H1 (cell line): ENCODE data around the gene JMJD1C. TPM values are rescaled to one million over a fixed set of nuclear protein-coding genes. Genes with fewer than 3 reads are reported as not detected.

Source experiments
- CTCF ChIA-PET: fragments of 300-600 bp; sonication (Branson Sonifier 250); formaldehyde crosslinking; loops from one replicate; lab custom pipeline; 2021; ENCODE audit not compliant: partially characterized antibody; lab: Charles Lee
- POLR2A ChIA-PET: fragments of 300-600 bp; sonication (Branson Sonifier 250); formaldehyde crosslinking; loops from one replicate; lab custom pipeline; 2021; ENCODE audit warnings: inconsistent platforms; ENCODE audit not compliant: partially characterized antibody; lab: Charles Lee
- DNase-seq, 2 experiments: peaks; one replicate each; pipeline versions ENCODE4 v3.0.0 to v3.0.0-alpha.2; 2010 to 2022; ENCODE audit warnings: low spot score in 2 of 2, low read depth in 1 of 2, mixed read lengths in 1 of 2
- FAIRE-seq: peaks from 2 replicates; lab custom pipeline; 2011; peaks lifted over from hg19 to GRCh38; lab: Jason Lieb, UNC
- H2AFZ ChIP-seq: 2 replicates; pipeline ENCODE4 v1.8.1; 2012; ENCODE audit warnings: low read length, inconsistent platforms
- H2AK5ac ChIP-seq: 2 replicates; pipeline ENCODE4 v1.6.1; 2013; ENCODE audit warnings: low read depth, low read length
- H2BK120ac ChIP-seq: replicated peaks from 2 replicates; pipeline ENCODE3; 2013; ENCODE audit warnings: low read depth, low read length, inconsistent platforms
- H2BK12ac ChIP-seq: 2 replicates; pipeline ENCODE4 v1.6.1; 2013; ENCODE audit warnings: low read depth, low read length
- H2BK15ac ChIP-seq: 2 replicates; pipeline ENCODE4 v1.6.1; 2013; ENCODE audit warnings: low read length
- H2BK20ac ChIP-seq: 2 replicates; pipeline ENCODE4 v1.6.1; 2013; ENCODE audit warnings: low read length
- H2BK5ac ChIP-seq: 2 replicates; pipeline ENCODE4 v1.6.1; 2013; ENCODE audit warnings: low read depth, low read length
- H3K14ac ChIP-seq: 2 replicates; pipeline ENCODE4 v1.6.1; 2013; ENCODE audit warnings: inconsistent platforms; ENCODE audit not compliant: insufficient read length
- H3K18ac ChIP-seq: 2 replicates; pipeline ENCODE4 v1.6.1; 2013; ENCODE audit warnings: low read length; ENCODE audit errors: extremely low read depth
- H3K23ac ChIP-seq: 2 replicates; pipeline ENCODE4 v1.6.1; 2013; ENCODE audit warnings: inconsistent platforms; ENCODE audit not compliant: insufficient read length
- H3K23me2 ChIP-seq: 2 replicates; pipeline ENCODE4 v1.6.1; 2013; ENCODE audit warnings: low read depth, low read length
- H3K27ac ChIP-seq: 2 replicates; pipeline ENCODE4 v1.6.1; 2011; ENCODE audit warnings: low read depth, low read length, inconsistent platforms
- H3K27me3 ChIP-seq, 4 experiments: replicated peaks in 1 of 4; 1 replicate in 1 of 4; 2 replicates in 3 of 4; pipeline versions ENCODE4 v1.6.1 to v1.8.1; 2011 to 2013; ENCODE audit warnings: low read length in 3 of 4, mild to moderate bottlenecking in 3 of 4, inconsistent platforms in 2 of 4, mixed read lengths in 2 of 4, moderate library complexity in 1 of 4; ENCODE audit not compliant: control insufficient read depth in 3 of 4, insufficient read depth in 3 of 4; ENCODE audit errors: extremely low read depth in 1 of 4
- H3K36me3 ChIP-seq, 4 experiments: 2 replicates each; pipeline versions ENCODE4 v1.6.1 to v1.8.1; 2011 to 2013; ENCODE audit warnings: mild to moderate bottlenecking in 4 of 4, low read length in 3 of 4, moderate library complexity in 2 of 4, control low read depth in 1 of 4, inconsistent platforms in 1 of 4; ENCODE audit not compliant: insufficient read depth in 4 of 4, control insufficient read depth in 2 of 4
- H3K4ac ChIP-seq: replicated peaks from 2 replicates; pipeline ENCODE3; 2013; ENCODE audit warnings: low read length, low read depth, mixed read lengths, inconsistent platforms; ENCODE audit not compliant: insufficient read length
- H3K4me1 ChIP-seq, 4 experiments: replicated peaks in 1 of 4; 1 replicate in 1 of 4; 2 replicates in 3 of 4; pipeline versions ENCODE4 v1.6.1 to v1.8.1; 2011 to 2013; ENCODE audit warnings: low read length in 3 of 4, inconsistent platforms in 2 of 4, mixed read lengths in 1 of 4; ENCODE audit not compliant: insufficient read depth in 4 of 4, control insufficient read depth in 3 of 4
- H3K4me2 ChIP-seq, 2 experiments: 2 replicates each; pipeline versions ENCODE4 v1.6.1 to v1.8.1; 2011 to 2013; ENCODE audit warnings: low read depth in 2 of 2, low read length in 2 of 2, control low read depth in 1 of 2, inconsistent platforms in 1 of 2, mild to moderate bottlenecking in 1 of 2; ENCODE audit not compliant: insufficient read depth in 1 of 2
- H3K4me3 ChIP-seq, 4 experiments: fragments of 200-600, 300-600 bp in 1 of 4; sonication (generic), shearing (Covaris generic), sonication (Bioruptor Twin) in 1 of 4; 2 replicates each; pipeline versions ENCODE4 v1.5.1 to v1.8.1; 2011 to 2016; ENCODE audit warnings: low read length in 4 of 4, low read depth in 3 of 4, control low read depth in 2 of 4, inconsistent platforms in 2 of 4, mild to moderate bottlenecking in 2 of 4, mixed read lengths in 1 of 4, moderate library complexity in 1 of 4; ENCODE audit not compliant: insufficient read depth in 2 of 4; ENCODE audit errors: extremely low read depth in 1 of 4
- H3K56ac ChIP-seq: replicated peaks from 2 replicates; pipeline ENCODE3; 2013; ENCODE audit warnings: low read depth, mild to moderate bottlenecking, mixed read lengths, low read length, inconsistent platforms; ENCODE audit not compliant: insufficient read length
- H3K79me1 ChIP-seq: 2 replicates; pipeline ENCODE4 v1.6.1; 2013; ENCODE audit warnings: low read depth, low read length, control low read depth
- H3K79me2 ChIP-seq, 2 experiments: 2 replicates each; pipeline versions ENCODE4 v1.6.1 to v1.8.1; 2012 to 2013; ENCODE audit warnings: low read length in 2 of 2, mild to moderate bottlenecking in 2 of 2, inconsistent platforms in 1 of 2; ENCODE audit not compliant: insufficient read depth in 2 of 2, control insufficient read depth in 1 of 2
- H3K9ac ChIP-seq, 4 experiments: replicated peaks in 1 of 4; 1 replicate in 1 of 4; 2 replicates in 3 of 4; pipeline versions ENCODE4 v1.6.1 to v1.8.1; 2011 to 2013; ENCODE audit warnings: low read depth in 3 of 4, low read length in 3 of 4, control low read depth in 2 of 4, mild to moderate bottlenecking in 2 of 4, moderate library complexity in 2 of 4, inconsistent platforms in 1 of 4; ENCODE audit errors: extremely low read depth in 1 of 4
- H3K9me3 ChIP-seq, 2 experiments: 2 replicates each; pipeline versions ENCODE4 v1.6.1 to v1.8.1; 2012 to 2013; ENCODE audit warnings: mild to moderate bottlenecking in 2 of 2, moderate library complexity in 2 of 2, control low read depth in 1 of 2, inconsistent platforms in 1 of 2, low read depth in 1 of 2, low read length in 1 of 2, mixed read lengths in 1 of 2; ENCODE audit not compliant: insufficient read depth in 2 of 2
- H4K20me1 ChIP-seq, 2 experiments: replicated peaks in 1 of 2; 2 replicates each; pipeline versions ENCODE3 to v1.8.1; 2011 to 2013; ENCODE audit warnings: inconsistent platforms in 2 of 2, low read length in 2 of 2, mild to moderate bottlenecking in 1 of 2; ENCODE audit not compliant: insufficient read depth in 2 of 2, control insufficient read depth in 1 of 2
- H4K5ac ChIP-seq: 2 replicates; pipeline ENCODE4 v1.6.1; 2013; ENCODE audit warnings: low read length, low read depth, mixed read lengths, inconsistent platforms; ENCODE audit not compliant: insufficient read length
- H4K8ac ChIP-seq: 2 replicates; pipeline ENCODE4 v1.8.0; 2013; ENCODE audit warnings: mild to moderate bottlenecking, moderate library complexity, low read length, inconsistent platforms; ENCODE audit not compliant: insufficient read depth; ENCODE audit errors: extremely low read depth
- H4K91ac ChIP-seq: replicated peaks from 2 replicates; pipeline ENCODE3; 2013; ENCODE audit warnings: low read length, mixed read lengths, inconsistent platforms; ENCODE audit not compliant: insufficient read length
- BACH1 ChIP-seq: IDR thresholded peaks from 2 replicates; pipeline ENCODE4 v1.6.1; 2012; ENCODE audit warnings: low read length, improper control_type of control experiment
- CHD1 ChIP-seq: IDR thresholded peaks from 2 replicates; pipeline ENCODE4 v1.6.1; 2012; ENCODE audit warnings: low read depth, low read length, improper control_type of control experiment
- CREB1 ChIP-seq: IDR thresholded peaks from 2 replicates; pipeline ENCODE4 v1.6.1; 2012; ENCODE audit warnings: inconsistent platforms
- HDAC2 ChIP-seq, 2 experiments: fragments of 300-600 bp in 1 of 2; sonication (generic) in 1 of 2; IDR thresholded peaks; 2 replicates each; pipeline ENCODE4 v1.6.1; 2011 to 2012; ENCODE audit warnings: low read depth in 2 of 2, low read length in 2 of 2, mild to moderate bottlenecking in 2 of 2, moderate library complexity in 2 of 2, borderline replicate concordance in 1 of 2, inconsistent platforms in 1 of 2
- RXRA ChIP-seq: IDR thresholded peaks from 2 replicates; pipeline ENCODE4 v1.6.1; 2011; ENCODE audit warnings: low read depth, mild to moderate bottlenecking, low read length, moderate library complexity; ENCODE audit not compliant: insufficient read depth
- SRF ChIP-seq: IDR thresholded peaks from 2 replicates; pipeline ENCODE4 v1.6.1; 2011; ENCODE audit warnings: mild to moderate bottlenecking, low read depth, low read length, moderate library complexity
- SUZ12 ChIP-seq: fragments of 200-600 bp; sonication (generic); IDR thresholded peaks from 2 replicates; pipeline ENCODE4 v1.6.1; 2012; ENCODE audit warnings: mild to moderate bottlenecking, inconsistent platforms, low read length, moderate library complexity, mixed read lengths
- ZNF274 ChIP-seq: IDR thresholded peaks from 2 replicates; pipeline ENCODE4 v1.7.0; 2012; ENCODE audit warnings: low read length, borderline replicate concordance; ENCODE audit errors: extremely low read depth
- WGBS, 2 experiments: shearing (Covaris generic) in 1 of 2; methylation state at CpG; one replicate each; pipeline versions ENCODE4 v1.1.6 to v1.1.7; 2013 to 2015; ENCODE audit warnings: low lambda C conversion rate in 2 of 2, mixed read lengths in 2 of 2, inconsistent platforms in 1 of 2, low coverage in 1 of 2, missing lambda C conversion rate in 1 of 2; ENCODE audit not compliant: insufficient replicate concordance in 2 of 2, insufficient coverage in 1 of 2, insufficient read length in 1 of 2; ENCODE audit errors: extremely low coverage in 1 of 2, missing lambda C conversion rate in 1 of 2; 5-methylcytosine and 5-hydroxymethylcytosine counted together
- polyA plus RNA-seq, 7 experiments: library from polyadenylated mRNA; depleted of rRNA in 3 of 7; stranded (reverse) in 5 of 7; unstranded in 2 of 7; fragments of >200 nt in 5 of 7; fragments of 200-250 nt in 2 of 7; gene quantifications; 1 replicate in 5 of 7; 2 replicates in 1 of 7; 4 replicates in 1 of 7; pipeline versions ENCODE4 v1.2.1 to v1.2.3, GENCODE V29; 2011 to 2013; ENCODE audit warnings: missing spikeins in 2 of 7, mixed read lengths in 2 of 7
- total RNA-seq: library from RNA; stranded (reverse); fragmentation: NEBNext Ultra II Directional; extraction: Animal tissue kit (Norgen Biotek cat#: 25700); gene quantifications from 2 replicates; pipeline ENCODE4 v1.2.1, GENCODE V29; 2021
- TF ChIP-seq, protein P1 (sequence below), 3 experiments: IDR thresholded peaks; 1 replicate in 2 of 3; 2 replicates in 1 of 3; pipeline versions ENCODE4 v1.5.1 to v1.6.1; 2011; ENCODE audit warnings: low read length in 3 of 3, mild to moderate bottlenecking in 3 of 3, inconsistent platforms in 2 of 3, low read depth in 1 of 3, moderate library complexity in 1 of 3; ENCODE audit not compliant: insufficient read depth in 1 of 3; ENCODE audit errors: control extremely low read depth in 1 of 3
- TF ChIP-seq, protein P2 (sequence below): IDR thresholded peaks from 2 replicates; pipeline ENCODE4 v1.6.1; 2012; ENCODE audit warnings: low read length, inconsistent platforms

The JMJD1C gene
- total and polyA plus RNA-seq, 2 of the 8 experiments (the other 6 are each of a cell fraction or from before 2014, with no cell fraction given) = 54.5 to 210 TPM

DNA sequence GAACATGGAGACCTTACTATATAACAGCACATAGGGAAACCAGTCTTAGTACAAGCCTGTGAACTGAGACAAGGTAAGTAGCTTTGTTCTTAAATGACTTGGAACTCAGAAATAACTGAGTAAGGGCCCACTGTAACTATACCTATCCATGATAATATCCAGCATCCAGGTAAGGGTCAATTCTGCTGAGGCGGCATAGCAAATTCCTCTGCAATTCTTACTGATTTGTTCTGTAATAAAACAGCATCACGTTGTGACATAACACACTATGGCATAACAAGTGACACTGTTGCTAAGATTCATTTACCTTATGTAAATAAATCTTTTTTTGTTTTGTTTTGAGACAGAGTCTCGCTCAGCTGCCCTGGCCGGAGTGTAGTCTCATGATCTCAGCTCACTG is 97.4 kb downstream of the JMJD1C start:
- Histone ChIP-seq H2BK5ac (no peak overlapping the region), H3K9me3 (no peaks in the 10 kb centered on the region), H3K56ac (no peak overlapping the region), H2AK5ac (no peak overlapping the region), H3K18ac (no peak overlapping the region), H3K23ac (no peak overlapping the region), H4K20me1 (peaks cover 1 to 5% of the 10 kb centered on the region in 2 experiments), H2BK12ac (no peak overlapping the region), H2BK15ac (no peak overlapping the region), H2AFZ (no peak overlapping the region), H3K79me2 (peaks cover 0 to 45% of the 10 kb centered on the region in 2 experiments; a peak in 2 of 4 replicates), H3K4ac (no peak overlapping the region), H3K14ac (no peak overlapping the region), H3K9ac (no peak overlapping the region), H3K23me2 (no peaks in the 10 kb centered on the region), H3K27ac (no peak overlapping the region), H3K4me2 (no peak overlapping the region), H3K79me1 (peaks cover 2% of the 10 kb centered on the region), H4K91ac (no peak overlapping the region), H3K4me1 (no peaks in the 10 kb centered on the region), H3K27me3 (no peaks in the 10 kb centered on the region; a peak in 1 of 7 replicates), H2BK120ac (no peak overlapping the region), H3K36me3 (no peaks in the 10 kb centered on the region), H4K5ac (no peak overlapping the region), H3K4me3 (no peak overlapping the region), H4K8ac (no peak overlapping the region), H2BK20ac (no peak overlapping the region)
- FAIRE-seq = no peak
- ChIA-PET CTCF (no interaction called here), POLR2A (interaction anchor here (1.6 kb wide), 1 partner anchor 100 kb away, joined by 3 read pairs; no protein-coding TSS in a partner anchor)
- TF ChIP-seq, protein P1, sequence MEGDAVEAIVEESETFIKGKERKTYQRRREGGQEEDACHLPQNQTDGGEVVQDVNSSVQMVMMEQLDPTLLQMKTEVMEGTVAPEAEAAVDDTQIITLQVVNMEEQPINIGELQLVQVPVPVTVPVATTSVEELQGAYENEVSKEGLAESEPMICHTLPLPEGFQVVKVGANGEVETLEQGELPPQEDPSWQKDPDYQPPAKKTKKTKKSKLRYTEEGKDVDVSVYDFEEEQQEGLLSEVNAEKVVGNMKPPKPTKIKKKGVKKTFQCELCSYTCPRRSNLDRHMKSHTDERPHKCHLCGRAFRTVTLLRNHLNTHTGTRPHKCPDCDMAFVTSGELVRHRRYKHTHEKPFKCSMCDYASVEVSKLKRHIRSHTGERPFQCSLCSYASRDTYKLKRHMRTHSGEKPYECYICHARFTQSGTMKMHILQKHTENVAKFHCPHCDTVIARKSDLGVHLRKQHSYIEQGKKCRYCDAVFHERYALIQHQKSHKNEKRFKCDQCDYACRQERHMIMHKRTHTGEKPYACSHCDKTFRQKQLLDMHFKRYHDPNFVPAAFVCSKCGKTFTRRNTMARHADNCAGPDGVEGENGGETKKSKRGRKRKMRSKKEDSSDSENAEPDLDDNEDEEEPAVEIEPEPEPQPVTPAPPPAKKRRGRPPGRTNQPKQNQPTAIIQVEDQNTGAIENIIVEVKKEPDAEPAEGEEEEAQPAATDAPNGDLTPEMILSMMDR (IDR thresholded peaks at IDR 0.05; ENCODE audit: control extremely low read depth in 1 of 3, insufficient read depth in 1 of 3, low read depth in 1 of 3, low read length in 3 of 3) = no peak
- TF ChIP-seq CHD1 (no peak), CREB1 (no peak), RXRA (no peak), ZNF274 (no peak), BACH1 (no peak), SUZ12 (no peak), HDAC2 (IDR thresholded peaks at IDR 0.05; ENCODE audit: borderline replicate concordance in 1 of 2, low read depth in 2 of 2, low read length in 2 of 2) (no peak), SRF (no peak)
- TF ChIP-seq, protein P2, sequence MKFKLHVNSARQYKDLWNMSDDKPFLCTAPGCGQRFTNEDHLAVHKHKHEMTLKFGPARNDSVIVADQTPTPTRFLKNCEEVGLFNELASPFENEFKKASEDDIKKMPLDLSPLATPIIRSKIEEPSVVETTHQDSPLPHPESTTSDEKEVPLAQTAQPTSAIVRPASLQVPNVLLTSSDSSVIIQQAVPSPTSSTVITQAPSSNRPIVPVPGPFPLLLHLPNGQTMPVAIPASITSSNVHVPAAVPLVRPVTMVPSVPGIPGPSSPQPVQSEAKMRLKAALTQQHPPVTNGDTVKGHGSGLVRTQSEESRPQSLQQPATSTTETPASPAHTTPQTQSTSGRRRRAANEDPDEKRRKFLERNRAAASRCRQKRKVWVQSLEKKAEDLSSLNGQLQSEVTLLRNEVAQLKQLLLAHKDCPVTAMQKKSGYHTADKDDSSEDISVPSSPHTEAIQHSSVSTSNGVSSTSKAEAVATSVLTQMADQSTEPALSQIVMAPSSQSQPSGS = no peak
- no peak for DNase-seq
- WGBS, 2 experiments = 88% methylated on average over 4 of the region's 4 CpGs; no CpG with 5 or more reads in 1 of the 2 experiments
